K562 (cell line): ENCODE results near the gene SAFB. TPM values are rescaled to one million over a fixed set of nuclear protein-coding genes. Genes with fewer than 3 reads are reported as not detected.

Source experiments
- ATAC-seq: fragments of 200-7000 bp; cut with Tn5 transposase; 3 replicates; pipeline ENCODE4 v1.9.1; 2020; ENCODE audit warnings: moderate library complexity
- BruUV-seq: library from RNA; stranded (reverse); fragments of 400-500 nt; replicated peaks from 2 replicates; lab custom pipeline; 2021; lab: Mats Ljungman, UMichigan
- CTCF ChIA-PET: fragments of 300-600 bp; formaldehyde crosslinking; extraction: SDS; loops from one replicate; lab custom pipeline; 2021; ENCODE audit warnings: low intra/inter-chr PET ratio; lab: Yijun Ruan, JAX
- POLR2A ChIA-PET: fragments of 300-600, 350-650 bp; sonication (Branson Sonifier 250); formaldehyde crosslinking; extraction: SDS; loops from one replicate; lab custom pipeline; 2021; ENCODE audit warnings: antibody characterized with exemption, inconsistent platforms; lab: Yijun Ruan, JAX
- DNase-seq, 4 experiments: peaks; one replicate each; pipeline versions ENCODE4 v3.0.0 to v3.0.0-alpha.2; 2011 to 2018; ENCODE audit warnings: low spot score in 3 of 4, mixed read lengths in 3 of 4; ENCODE audit errors: extremely low read depth in 1 of 4
- FAIRE-seq: peaks from 2 replicates; lab custom pipeline; 2011; peaks lifted over from hg19 to GRCh38; lab: Jason Lieb, UNC
- H2AFZ ChIP-seq: 2 replicates; pipeline ENCODE4 v1.6.0; 2011; ENCODE audit warnings: low read depth, low read length, control low read depth, inconsistent platforms
- H3K27ac ChIP-seq: fragments of 200-600 bp; 3 replicates; pipeline ENCODE4 v1.8.0; 2011; ENCODE audit warnings: low read depth, mild to moderate bottlenecking, control low read depth, inconsistent platforms, low read length, moderate library complexity, mixed read lengths; ENCODE audit errors: extremely low read depth
- H3K27me3 ChIP-seq, 2 experiments: fragments of 300-600 bp in 1 of 2; 2 replicates in 1 of 2; 3 replicates in 1 of 2; pipeline versions ENCODE4 v1.6.0 to v1.8.0; 2011; ENCODE audit warnings: inconsistent platforms in 2 of 2, low read length in 2 of 2, mild to moderate bottlenecking in 1 of 2, mixed read lengths in 1 of 2, moderate library complexity in 1 of 2; ENCODE audit not compliant: control insufficient read depth in 2 of 2, insufficient read depth in 2 of 2
- H3K36me3 ChIP-seq: fragments of 300-600 bp; 3 replicates; pipeline ENCODE4 v1.8.0; 2011; ENCODE audit warnings: mild to moderate bottlenecking, low read length, inconsistent platforms; ENCODE audit not compliant: control insufficient read depth, insufficient read depth
- H3K4me1 ChIP-seq, 2 experiments: fragments of 200-600 bp in 1 of 2; replicated peaks in 1 of 2; 2 replicates in 1 of 2; 3 replicates in 1 of 2; pipeline versions ENCODE4 v1.5.1 to v1.8.0; 2011; ENCODE audit warnings: inconsistent platforms in 2 of 2, low read length in 2 of 2, mild to moderate bottlenecking in 1 of 2, mixed read lengths in 1 of 2, moderate library complexity in 1 of 2; ENCODE audit not compliant: control insufficient read depth in 2 of 2, insufficient read depth in 2 of 2
- H3K4me2 ChIP-seq: 2 replicates; pipeline ENCODE4 v1.6.1; 2011; ENCODE audit warnings: low read length, control low read depth, inconsistent platforms, mixed read lengths; ENCODE audit not compliant: insufficient read depth
- H3K4me3 ChIP-seq: fragments of 200-600 bp; sonication (generic), shearing (Covaris generic); 2 replicates; pipeline ENCODE4 v1.5.1; 2016; ENCODE audit warnings: control low read depth, inconsistent platforms
- H3K79me2 ChIP-seq: fragments of 200-600 bp; 3 replicates; pipeline ENCODE4 v1.8.0; 2011; ENCODE audit warnings: low read length, inconsistent platforms; ENCODE audit not compliant: control insufficient read depth, insufficient read depth
- H3K9ac ChIP-seq, 2 experiments: 2 replicates each; pipeline versions ENCODE4 v1.6.0 to v1.6.1; 2011; ENCODE audit warnings: low read depth in 2 of 2, low read length in 2 of 2, control low read depth in 1 of 2, inconsistent platforms in 1 of 2, mild to moderate bottlenecking in 1 of 2, mixed read lengths in 1 of 2; ENCODE audit not compliant: insufficient read depth in 1 of 2
- H3K9me1 ChIP-seq: one replicate; pipeline ENCODE4 v1.6.0; 2011; ENCODE audit warnings: inconsistent platforms, mild to moderate bottlenecking, low read length, moderate library complexity; ENCODE audit not compliant: control insufficient read depth, insufficient read depth
- H3K9me3 ChIP-seq: replicated peaks from 2 replicates; pipeline ENCODE4 v1.5.1; 2011; ENCODE audit warnings: low read depth, low read length, inconsistent platforms; ENCODE audit not compliant: control insufficient read depth, insufficient read depth
- H4K20me1 ChIP-seq: replicated peaks from 2 replicates; pipeline ENCODE4 v1.6.1; 2011; ENCODE audit warnings: low read length, inconsistent platforms, mixed read lengths; ENCODE audit not compliant: control insufficient read depth, insufficient read depth
- BRF2 ChIP-seq: IDR thresholded peaks from 3 replicates; pipeline ENCODE4 v1.6.1; 2011; ENCODE audit warnings: borderline replicate concordance, mild to moderate bottlenecking; ENCODE audit not compliant: insufficient read length, insufficient read depth
- DACH1 ChIP-seq: fragments of 450-650 bp; IDR thresholded peaks from 2 replicates; pipeline ENCODE4 v1.6.1; 2018; ENCODE audit not compliant: partially characterized antibody
- FOXJ3 ChIP-seq: sonication (generic); formaldehyde crosslinking; IDR thresholded peaks from 2 replicates; pipeline ENCODE4 v1.4.0; 2020; ENCODE audit warnings: mild to moderate bottlenecking, missing genetic modification reagents
- FOXP1 ChIP-seq: sonication (generic); formaldehyde crosslinking; IDR thresholded peaks from 2 replicates; pipeline ENCODE4 v1.8.0; 2022; ENCODE audit warnings: mild to moderate bottlenecking, missing genetic modification reagents
- KDM1A ChIP-seq, 2 experiments: fragments of 450-650 bp; IDR thresholded peaks; 2 replicates each; pipeline ENCODE4 v1.6.1; 2016; ENCODE audit warnings: mild to moderate bottlenecking in 2 of 2
- KLF16 ChIP-seq: IDR thresholded peaks from 2 replicates; pipeline ENCODE4 v1.6.1; 2016; ENCODE audit warnings: antibody characterized with exemption
- MAFK ChIP-seq: IDR thresholded peaks from 2 replicates; pipeline ENCODE4 v1.6.1; 2011; ENCODE audit warnings: low read length, improper control_type of control experiment
- NCOA1 ChIP-seq: fragments of 450-650 bp; IDR thresholded peaks from 2 replicates; pipeline ENCODE4 v1.6.1; 2016; ENCODE audit warnings: low read depth
- POLR2A ChIP-seq: fragments of 450-650 bp; conservative IDR thresholded peaks from 2 replicates; pipeline ENCODE4 v1.6.1; 2016
- PTRF ChIP-seq: fragments of 450-650 bp; IDR thresholded peaks from 2 replicates; pipeline ENCODE4 v1.6.1; 2016; ENCODE audit warnings: mild to moderate bottlenecking, missing genetic modification characterization, missing compliant biosample characterization
- SMARCA5 ChIP-seq: fragments of 450-650 bp; IDR thresholded peaks from 2 replicates; pipeline ENCODE4 v1.6.1; 2016
- THRB ChIP-seq: fragments of 450-650 bp; formaldehyde crosslinking; conservative IDR thresholded peaks from 2 replicates; pipeline ENCODE4 v1.4.0; 2022; ENCODE audit warnings: mild to moderate bottlenecking, missing genetic modification characterization
- ZNF324 ChIP-seq: fragments of 250-450 bp; sonication (Bioruptor Pico); IDR thresholded peaks from 2 replicates; pipeline ENCODE4 v1.4.0; 2020; ENCODE audit warnings: mild to moderate bottlenecking
- ZNF436 ChIP-seq: fragments of 250-450, 450-650 bp; sonication (Bioruptor Pico); formaldehyde crosslinking; IDR thresholded peaks from 2 replicates; pipeline ENCODE4 v1.7.0; 2020; ENCODE audit warnings: mild to moderate bottlenecking
- ZNF551 ChIP-seq: fragments of 250-450 bp; sonication (Bioruptor Pico); IDR thresholded peaks from 2 replicates; pipeline ENCODE4 v1.5.0; 2021; ENCODE audit warnings: mild to moderate bottlenecking, moderate library complexity
- ZNF609 ChIP-seq: sonication (generic); formaldehyde crosslinking; IDR thresholded peaks from 2 replicates; pipeline ENCODE4 v1.8.1; 2023; ENCODE audit warnings: missing genetic modification reagents, mild to moderate bottlenecking, borderline replicate concordance
- WGBS: fragments of 100-300 bp; shearing (Covaris generic); methylation state at CpG from one replicate; pipeline ENCODE4 v1.1.6; 2016; ENCODE audit warnings: low coverage, mixed read lengths; ENCODE audit not compliant: insufficient coverage; ENCODE audit errors: missing lambda C conversion rate; 5-methylcytosine and 5-hydroxymethylcytosine counted together
- in situ Hi-C: fragments of 300-500 bp; cut with MboI; formaldehyde crosslinking; loops from 4 replicates; pipeline ENCODE4 v1.15.0; 2018; ENCODE audit warnings: inconsistent platforms, mixed read lengths
- intact Hi-C: fragments of 100-400 bp; cut with micrococcal nuclease; formaldehyde crosslinking; loops from 2 replicates; pipeline ENCODE4 v1.14.2; 2022
- polyA plus RNA-seq, 8 experiments: library from polyadenylated mRNA; depleted of rRNA in 4 of 8; stranded (reverse) in 5 of 8; unstranded in 3 of 8; fragments of >200 nt; fragmentation: Nextera tagmentation in 2 of 8; fragmentation: Illumina TruSeq in 1 of 8; extraction: Ambion mirVana in 2 of 8; extraction: Trizol in 1 of 8; gene quantifications; 2 replicates each; pipeline versions ENCODE4 v1.2.1 to v1.2.3, GENCODE V29; 2011 to 2014; ENCODE audit warnings: inconsistent platforms in 1 of 8, missing spikeins in 1 of 8
- total RNA-seq, 7 experiments: library from RNA; depleted of rRNA in 6 of 7; stranded (reverse); fragments of >200 nt in 6 of 7; fragmentation: Illumina TruSeq in 2 of 7; extraction: Trizol in 2 of 7; gene quantifications; 2 replicates each; pipeline versions ENCODE4 v1.2.1 to v1.2.3, GENCODE V29; 2011 to 2021; ENCODE audit warnings: low replicate concordance in 1 of 7

The SAFB gene
- total and polyA plus RNA-seq, 9 of the 15 experiments (the other 6 are each of a cell fraction or from before 2014, with no cell fraction given), result 1.1 to 151 (median 83.1) TPM

- CTCF ChIA-PET, result interaction anchor here (0.6 kb wide), 1 partner anchor 12 kb away, joined by 6 read pairs; no protein-coding TSS in a partner anchor
- Histone ChIP-seq H2AFZ (peak overlapping the region; percentile 100), H3K36me3 (peaks cover 17% of the 10 kb centered on the region; the same call in 2 of the 3 replicates), H3K4me3 (peak overlapping the region; percentile 94), H3K9me1 (no peaks in the 10 kb centered on the region), H3K4me2 (peak overlapping the region; percentile 99), H3K27me3 (no peaks in the 10 kb centered on the region), H3K9ac (peak overlapping the region; percentile 93 to 100; a peak in 3 of 4 replicates), H3K4me1 (peaks cover 25 to 68% of the 10 kb centered on the region in 2 experiments), H3K9me3 (no peaks in the 10 kb centered on the region), H3K27ac (no peak overlapping the region; the same call in 1 of the 3 replicates), H4K20me1 (peaks cover 6% of the 10 kb centered on the region; the same call in 1 of the 2 replicates), H3K79me2 (peaks cover 12% of the 10 kb centered on the region)
- BruUV-seq, result no TSS peak
- no peak for DNase-seq
- WGBS, result 31% methylated on average over 17 of the region's 17 CpGs
- intact Hi-C loops, result loop anchor here (10.0 kb wide), 1 partner anchor 57 kb away; the partner anchor contains the start of genes SAFB and SAFB2
- POLR2A ChIA-PET, result interaction anchor here (1.0 to 1.7 kb wide), 4 partner anchors 9 to 110 kb away, joined by 3 to 11 read pairs (median 5); partner anchors contain the start of genes CATSPERD, DUS3L and LONP1
- in situ Hi-C loops, result no loop called here
- no peak for ATAC-seq
- no peak for FAIRE-seq
- no peak for TF ChIP-seq FOXJ3
- no peak for TF ChIP-seq NCOA1
- no peak for TF ChIP-seq ZNF324
- TF ChIP-seq PTRF, result no peak
- 0 out of 2 replicates have a peak, but pooled peaks have one; percentile 16 for TF ChIP-seq ZNF609 (CRISPR knock-in tag)
- TF ChIP-seq FOXP1 (CRISPR knock-in tag), result no peak
- TF ChIP-seq THRB (CRISPR knock-in tag), result peak; percentile 75; the same call in 1 of the 2 replicates
- TF ChIP-seq BRF2, result no peak
- TF ChIP-seq KDM1A (IDR thresholded peaks at IDR 0.05), result peak; percentile 84; a peak in 3 of 4 replicates
- TF ChIP-seq ZNF551 (CRISPR knock-in tag), result no peak
- TF ChIP-seq KLF16, result no peak
- TF ChIP-seq ZNF436 (CRISPR knock-in tag), result no peak
- TF ChIP-seq SMARCA5, result 0 out of 2 replicates have a peak, but pooled peaks have one; percentile 25
- no peak for TF ChIP-seq POLR2A
- no peak for TF ChIP-seq MAFK
- no peak for TF ChIP-seq DACH1
Observed at GRCh38 chr19:5681391-5682106, 58.7 kb downstream of the SAFB start.
